GM19328 (cell line): ENCODE measurements around the gene ARHGEF9.
"Not testable (repeated sequence)": the region's sequence is repeated elsewhere in the genome, so short reads cannot be mapped to it uniquely, and the experiment has no call there.

Experiments used
- ATAC-seq: cut with Tn5 transposase; IDR thresholded peaks from one replicate; pipeline ENCODE4 v1.9.1; 2021; ENCODE audit warnings: mild to moderate bottlenecking, moderate library complexity; ENCODE audit not compliant: unreplicated experiment

ARHGEF9 gene

DNA sequence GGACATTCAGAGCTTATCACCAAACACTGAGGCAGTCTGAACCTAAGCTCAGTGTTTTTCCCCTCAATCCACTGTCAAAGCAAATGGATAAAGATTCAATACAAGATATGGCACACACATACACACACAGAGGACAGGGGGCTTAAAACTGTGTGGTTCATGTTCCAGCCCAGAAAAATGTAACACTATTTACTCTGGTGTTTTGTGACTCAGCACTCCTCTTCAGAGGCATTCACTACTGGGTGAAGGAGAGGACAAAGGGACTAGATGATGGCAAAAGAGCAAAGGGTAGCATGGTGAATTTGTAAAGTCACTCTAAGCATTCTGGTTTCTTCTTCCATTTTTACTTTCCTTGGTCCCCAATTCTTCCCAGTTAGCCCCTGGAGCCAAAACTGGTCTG is 120.3 kb downstream of the ARHGEF9 start:
- no peak for ATAC-seq

DNA sequence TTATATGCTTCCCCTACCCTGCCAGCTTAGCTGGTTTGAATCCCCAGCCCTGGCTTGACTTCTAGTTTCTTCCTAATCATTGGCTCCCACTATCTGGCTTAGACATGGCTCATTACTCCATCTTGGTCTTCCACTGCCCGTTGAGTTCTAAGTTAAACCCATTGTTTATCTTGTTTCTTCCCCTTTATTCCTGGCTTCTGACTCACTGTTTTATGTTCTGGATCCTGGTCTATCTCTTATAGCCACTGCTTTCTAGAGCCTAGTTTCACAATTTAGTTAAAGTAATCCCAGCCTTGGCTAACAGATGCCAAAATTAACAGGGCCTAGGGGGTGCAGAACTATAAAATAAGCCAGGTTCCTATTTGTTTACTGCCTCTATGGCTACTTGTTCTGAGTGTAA is 120.9 kb downstream of the ARHGEF9 start:
- no peak for ATAC-seq

DNA sequence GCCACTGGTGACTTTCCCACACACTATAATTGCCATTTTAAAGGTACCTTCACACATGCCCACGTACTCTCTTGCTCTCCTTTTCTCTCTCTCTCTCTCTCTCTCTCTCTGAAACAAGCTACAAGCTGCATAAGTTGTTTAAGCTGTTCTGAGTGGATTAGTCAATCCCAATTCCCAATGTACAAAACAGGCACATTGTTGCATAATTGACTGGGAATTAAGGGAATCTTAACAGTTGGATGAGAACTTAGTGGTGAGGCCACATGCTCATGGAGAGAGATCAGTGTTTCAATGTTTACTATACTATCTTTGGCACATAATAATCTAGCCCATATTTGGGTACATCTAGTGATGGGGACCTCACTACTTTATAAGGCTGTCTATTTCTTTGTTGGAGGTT is 123.3 kb downstream of the ARHGEF9 start:
- ATAC-seq, result no peak

DNA sequence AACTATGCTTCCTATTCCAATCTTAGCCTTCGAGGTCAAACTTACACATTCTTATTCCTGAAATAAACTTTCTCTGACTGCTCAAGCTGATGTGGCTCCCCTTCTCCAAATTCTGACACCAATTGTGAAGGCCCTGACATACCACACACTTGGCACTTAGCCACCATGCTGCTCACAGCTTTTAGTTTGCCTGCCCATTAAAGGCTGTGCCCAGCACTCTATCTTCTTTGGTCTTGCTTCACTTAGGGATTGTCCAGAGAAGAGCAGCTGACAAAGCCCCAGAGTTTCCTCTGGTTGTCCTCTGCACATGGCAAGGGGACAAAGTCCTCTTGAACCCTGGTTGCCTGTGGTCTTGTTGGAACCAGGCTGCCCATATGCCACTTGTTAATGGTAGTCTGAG is 126.1 kb downstream of the ARHGEF9 start:
- ATAC-seq, result no peak

DNA sequence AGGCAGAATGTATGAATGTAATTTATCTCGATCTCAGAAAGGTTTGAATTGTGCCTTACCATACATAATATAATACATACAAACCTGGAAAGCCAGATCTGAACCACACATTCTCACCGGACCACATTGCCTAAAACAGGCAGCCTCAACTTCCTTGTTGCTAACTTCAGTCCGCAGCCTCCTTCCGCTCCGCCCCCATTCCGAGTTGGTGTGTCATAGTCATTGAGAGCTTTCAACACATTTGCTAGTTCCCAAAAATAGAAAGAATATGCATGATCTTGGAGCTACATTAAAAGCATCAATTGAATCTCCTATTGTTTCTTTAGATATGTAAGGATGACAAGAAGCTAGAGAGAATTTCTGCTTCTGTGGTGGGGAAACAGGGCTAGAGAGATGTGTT is 127.2 kb downstream of the ARHGEF9 start:
- ATAC-seq, result no peak

DNA sequence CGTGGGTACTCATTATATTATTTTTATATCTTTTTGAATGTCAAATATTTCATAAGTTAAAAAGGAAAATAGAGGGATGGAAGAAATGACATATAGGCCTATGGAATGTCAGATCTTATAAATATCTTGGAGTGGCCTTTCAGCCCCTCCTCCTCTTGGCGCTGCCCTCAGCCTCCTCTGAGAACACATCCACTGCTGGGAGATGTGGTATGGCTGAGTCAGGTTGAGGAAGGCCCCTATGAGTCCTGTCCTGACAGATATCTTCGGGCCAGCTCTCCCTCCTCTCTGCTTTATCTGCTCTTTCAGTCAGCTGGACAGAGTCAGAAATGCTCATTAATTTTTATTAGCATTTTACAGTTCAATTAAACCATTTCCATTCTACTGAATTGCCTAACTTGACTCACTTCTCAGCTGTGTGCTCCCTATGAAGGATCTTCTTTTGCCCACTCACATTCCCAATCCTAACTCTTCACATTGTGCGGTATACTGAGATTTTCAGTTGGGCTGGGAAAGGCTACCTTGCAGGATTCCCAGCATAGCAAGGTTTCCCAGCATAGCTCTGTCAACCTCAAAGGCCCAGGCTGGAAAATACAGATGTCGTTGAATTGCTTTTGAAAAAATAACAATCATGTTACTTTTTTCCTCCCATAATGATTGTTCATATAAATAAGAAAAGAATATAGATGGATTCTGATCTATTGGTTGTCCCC is 128.0 kb downstream of the ARHGEF9 start:
- no peak for ATAC-seq

GRCh38 chrX:63652086-63652765 is 132.8 kb downstream of the ARHGEF9 start:
- no peak for ATAC-seq

GRCh38 chrX:63645748-63646147 is 139.3 kb downstream of the ARHGEF9 start:
- not testable (repeated sequence) for ATAC-seq

DNA sequence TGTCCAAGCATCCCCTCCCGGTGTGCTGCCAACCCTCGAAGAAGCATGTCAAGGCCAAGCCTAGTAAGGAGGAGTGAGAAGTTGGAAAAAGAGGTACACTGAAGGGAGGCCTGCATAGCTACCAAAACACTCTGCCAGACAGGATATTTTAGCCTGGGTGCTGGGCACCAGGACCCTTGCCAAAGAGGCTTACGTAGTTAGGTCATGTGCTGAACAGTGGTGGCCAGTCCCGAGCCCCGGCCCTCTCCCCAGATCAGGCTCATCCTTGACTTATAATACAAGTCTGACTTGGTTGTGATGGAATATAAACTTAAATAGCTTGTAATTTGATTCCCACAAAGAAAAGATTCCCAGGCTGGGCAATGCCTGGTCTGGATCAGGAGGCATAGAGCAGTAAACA is 149.3 kb downstream of the ARHGEF9 start:
- ATAC-seq, result no peak

DNA sequence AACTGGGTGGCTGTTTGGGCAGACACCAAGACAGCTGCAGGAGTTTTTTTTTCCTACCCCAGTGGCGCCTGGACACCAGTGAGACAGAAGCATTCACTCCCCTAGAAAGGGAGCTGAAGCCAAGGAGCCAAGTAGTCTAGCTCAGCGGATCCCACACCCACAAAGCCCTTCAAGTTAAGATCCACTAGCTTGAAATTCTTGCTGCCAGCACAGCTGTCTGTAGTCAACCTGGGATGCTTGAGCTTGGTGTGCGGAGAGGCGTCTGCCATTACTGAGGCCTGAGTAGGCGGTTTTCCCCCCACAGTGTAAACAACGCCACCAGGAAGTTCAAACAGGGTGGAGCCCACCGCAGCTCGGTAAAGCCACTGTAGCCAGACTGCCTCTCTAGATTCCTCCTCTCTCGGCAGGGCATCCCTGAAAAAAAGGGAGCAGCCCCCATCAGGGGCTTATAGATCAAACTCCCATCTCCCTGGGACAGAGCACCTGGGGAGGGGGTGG is 171.4 kb downstream of the ARHGEF9 start:
- ATAC-seq, result no peak

DNA sequence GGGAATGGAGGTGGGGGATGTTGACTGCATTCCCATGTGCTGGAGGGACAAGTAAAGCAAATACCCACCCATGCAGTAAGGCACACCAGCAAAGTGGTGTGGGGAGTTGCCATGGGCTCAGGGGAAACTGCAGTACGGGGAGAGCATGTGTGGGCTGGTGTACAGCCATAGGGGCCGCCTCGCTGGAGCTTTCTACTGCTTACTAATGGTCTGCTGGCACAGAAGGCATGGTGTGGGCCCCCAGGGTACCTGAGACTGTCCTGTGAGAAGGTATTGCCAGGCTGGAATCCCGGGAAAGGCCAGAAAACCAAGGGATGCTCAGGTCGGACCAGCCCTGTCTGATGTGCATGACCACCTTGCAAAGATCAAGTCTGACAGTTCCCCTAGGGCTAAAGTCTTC is 199.1 kb downstream of the ARHGEF9 start:
- no peak for ATAC-seq
